ENCODE results near the gene LPP. TPM values are rescaled to one million over a fixed set of nuclear protein-coding genes. Genes with fewer than 3 reads are reported as not detected.

LPP gene
- total and polyA plus RNA-seq, 8 donors, result 8.0 to 885 (median 305) TPM

DNA sequence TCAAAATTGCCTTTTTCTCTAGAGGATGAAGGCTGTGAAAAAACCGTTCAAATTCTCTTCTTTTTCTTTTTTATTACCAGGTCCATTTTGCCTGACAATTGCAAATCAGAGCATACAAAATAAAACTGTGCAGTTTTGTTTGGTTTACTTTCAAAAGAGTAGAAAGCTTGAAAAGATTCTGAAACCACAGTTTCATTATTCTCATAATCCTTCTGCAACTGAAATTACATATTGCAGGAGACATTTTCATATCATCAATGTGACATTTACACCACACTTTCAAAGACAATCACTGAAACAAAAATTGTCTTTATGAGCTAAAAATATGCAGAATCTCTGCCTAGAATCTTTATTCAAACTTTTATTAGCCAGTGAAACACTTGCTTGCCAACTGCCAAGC is 721.5 kb downstream of the LPP start:
- no peak for DNase-seq
- TF ChIP-seq EP300 (IDR thresholded peaks at IDR 0.05), result no peak
- TF ChIP-seq, protein P1, sequence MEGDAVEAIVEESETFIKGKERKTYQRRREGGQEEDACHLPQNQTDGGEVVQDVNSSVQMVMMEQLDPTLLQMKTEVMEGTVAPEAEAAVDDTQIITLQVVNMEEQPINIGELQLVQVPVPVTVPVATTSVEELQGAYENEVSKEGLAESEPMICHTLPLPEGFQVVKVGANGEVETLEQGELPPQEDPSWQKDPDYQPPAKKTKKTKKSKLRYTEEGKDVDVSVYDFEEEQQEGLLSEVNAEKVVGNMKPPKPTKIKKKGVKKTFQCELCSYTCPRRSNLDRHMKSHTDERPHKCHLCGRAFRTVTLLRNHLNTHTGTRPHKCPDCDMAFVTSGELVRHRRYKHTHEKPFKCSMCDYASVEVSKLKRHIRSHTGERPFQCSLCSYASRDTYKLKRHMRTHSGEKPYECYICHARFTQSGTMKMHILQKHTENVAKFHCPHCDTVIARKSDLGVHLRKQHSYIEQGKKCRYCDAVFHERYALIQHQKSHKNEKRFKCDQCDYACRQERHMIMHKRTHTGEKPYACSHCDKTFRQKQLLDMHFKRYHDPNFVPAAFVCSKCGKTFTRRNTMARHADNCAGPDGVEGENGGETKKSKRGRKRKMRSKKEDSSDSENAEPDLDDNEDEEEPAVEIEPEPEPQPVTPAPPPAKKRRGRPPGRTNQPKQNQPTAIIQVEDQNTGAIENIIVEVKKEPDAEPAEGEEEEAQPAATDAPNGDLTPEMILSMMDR (IDR thresholded peaks at IDR 0.05), result no peak
- TF ChIP-seq POLR2A (IDR thresholded peaks at IDR 0.05), result no peak
- TF ChIP-seq POLR2AphosphoS5 (IDR thresholded peaks at IDR 0.05), result no peak
- Histone ChIP-seq H3K4me3 (no peak overlapping the region), H3K4me1 (no peaks in the 10 kb centered on the region), H3K9me3 (no peaks in the 10 kb centered on the region), H3K27me3 (no peaks in the 10 kb centered on the region), H3K36me3 (peaks cover 16 to 62% (median 56%) of the 10 kb centered on the region in 4 donors), H3K27ac (no peak overlapping the region)
- intact Hi-C loops (cut with DNase I; ENCODE audit: low total_unique reads), result no loop called here
- WGBS, 5 donors, result 86 to 94% (median 91%) methylated on average over 1 of the region's 1 CpG

DNA sequence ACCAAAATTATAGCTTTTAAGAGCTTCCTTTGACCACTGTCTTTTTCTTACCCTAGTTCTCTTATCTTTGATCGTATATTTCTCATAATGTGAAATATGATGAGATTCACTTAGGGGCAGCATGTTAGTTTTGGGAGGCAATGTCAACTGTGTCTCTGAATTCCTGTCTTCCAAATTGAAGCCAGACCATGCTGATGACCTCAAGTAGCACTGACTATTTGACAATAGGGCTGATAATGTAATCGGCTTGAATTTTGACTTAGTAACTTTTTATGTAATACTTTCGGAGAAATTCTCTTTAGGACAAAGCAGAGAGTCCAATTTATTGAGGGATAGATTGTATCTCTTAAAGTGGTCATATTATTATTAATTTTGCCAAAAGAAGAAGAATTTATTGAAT is 722.4 kb downstream of the LPP start:
- Histone ChIP-seq H3K36me3 (peaks cover 16 to 65% (median 57%) of the 10 kb centered on the region in 4 donors), H3K27me3 (no peaks in the 10 kb centered on the region), H3K4me3 (no peak overlapping the region), H3K27ac (no peak overlapping the region), H3K9me3 (no peaks in the 10 kb centered on the region), H3K4me1 (peaks cover 0 to 2% (median 0%) of the 10 kb centered on the region in 4 donors)
- intact Hi-C loops (cut with DNase I; ENCODE audit: low total_unique reads), result no loop called here
- 77 to 89% (median 80%) methylated on average over 3 of the region's 3 CpGs for WGBS, 5 donors
- TF ChIP-seq POLR2AphosphoS5 (IDR thresholded peaks at IDR 0.05), result no peak
- no peak for TF ChIP-seq EP300 (IDR thresholded peaks at IDR 0.05)
- no peak for TF ChIP-seq POLR2A (IDR thresholded peaks at IDR 0.05)
- TF ChIP-seq, protein P1 (IDR thresholded peaks at IDR 0.05), result no peak
- DNase-seq, result no peak

DNA sequence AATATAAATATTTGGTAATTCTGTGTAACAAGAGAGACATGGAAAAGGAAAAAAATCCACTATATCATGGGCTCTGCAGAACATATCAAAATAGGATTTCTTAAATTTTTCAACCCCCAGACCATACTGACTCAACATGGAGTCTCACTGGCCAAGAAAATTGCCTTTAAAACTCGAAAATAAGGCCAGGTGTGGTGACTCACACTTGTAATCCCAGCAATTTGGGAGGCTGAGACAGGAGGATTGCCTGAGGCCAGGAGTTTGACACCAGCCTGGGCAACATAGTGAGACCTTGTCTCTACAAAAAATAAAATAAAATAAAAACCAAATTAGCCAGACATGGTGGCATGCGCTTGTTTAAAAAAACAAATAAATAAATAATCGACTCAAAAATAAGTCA is 723.4 kb downstream of the LPP start:
- Histone ChIP-seq H3K36me3 (peaks cover 16 to 67% (median 58%) of the 10 kb centered on the region in 4 donors), H3K27me3 (no peaks in the 10 kb centered on the region), H3K4me3 (no peak overlapping the region), H3K9me3 (no peaks in the 10 kb centered on the region), H3K4me1 (peaks cover 0 to 11% (median 4%) of the 10 kb centered on the region in 4 donors), H3K27ac (no peak overlapping the region)
- TF ChIP-seq POLR2AphosphoS5 (IDR thresholded peaks at IDR 0.05), result no peak
- TF ChIP-seq, protein P1 (IDR thresholded peaks at IDR 0.05), result no peak
- intact Hi-C loops (cut with DNase I; ENCODE audit: low total_unique reads), result no loop called here
- DNase-seq, result no peak
- WGBS, 5 donors, result 79 to 92% (median 87%) methylated on average over 3 of the region's 3 CpGs

DNA sequence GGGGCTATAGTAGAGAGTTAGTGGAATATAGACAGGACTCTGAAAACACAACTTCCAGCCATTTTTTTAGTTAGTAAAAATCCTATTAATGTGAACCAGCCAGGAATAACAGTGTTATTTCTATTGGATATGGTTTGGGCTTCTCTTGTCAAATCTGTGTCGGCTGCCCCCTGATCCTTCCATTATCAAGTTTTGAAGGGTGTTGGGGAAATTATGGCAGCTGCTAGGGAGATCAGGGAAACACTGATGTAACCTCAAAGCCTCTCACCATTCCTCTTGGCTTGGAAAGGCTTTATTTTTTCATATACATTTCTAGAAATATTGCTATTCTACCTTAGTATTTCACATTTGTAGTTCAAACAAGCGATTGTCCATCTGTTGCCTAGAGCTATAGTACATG is 724.1 kb downstream of the LPP start:
- intact Hi-C loops (cut with DNase I; ENCODE audit: low total_unique reads), result no loop called here
- 92 to 97% (median 96%) methylated on average over 2 of the region's 2 CpGs for WGBS, 5 donors
- no peak for TF ChIP-seq EP300 (IDR thresholded peaks at IDR 0.05)
- TF ChIP-seq POLR2A (IDR thresholded peaks at IDR 0.05), result no peak
- TF ChIP-seq, protein P1 (IDR thresholded peaks at IDR 0.05), result no peak
- TF ChIP-seq POLR2AphosphoS5 (IDR thresholded peaks at IDR 0.05), result no peak
- DNase-seq, result no peak
- H3K27me3 ChIP-seq, result no peaks in the 10 kb centered on the region
- H3K4me1 ChIP-seq, result peaks cover 0 to 11% (median 4%) of the 10 kb centered on the region in 4 donors
- H3K4me3 ChIP-seq, result no peak overlapping the region
- peaks cover 16 to 63% (median 57%) of the 10 kb centered on the region in 4 donors for H3K36me3 ChIP-seq
- H3K27ac ChIP-seq, result no peak overlapping the region
- H3K9me3 ChIP-seq, result no peaks in the 10 kb centered on the region

All from stomach (tissue), 9 donors.